ENCODE results near the gene MID1IP1. TPM values are rescaled to one million over a fixed set of nuclear protein-coding genes. Genes with fewer than 3 reads are reported as not detected.

MID1IP1 gene
- polyA plus RNA-seq (2012; ENCODE audit: low read depth, missing spikeins): 31.1 TPM

- peak; percentile 88; the same call in 1 of the 2 replicates for TF ChIP-seq POU2F2 (IDR thresholded peaks at IDR 0.05; ENCODE audit: low read depth, low read length)
- peak; percentile 14; the same call in 1 of the 2 replicates for TF ChIP-seq TAF1 (IDR thresholded peaks at IDR 0.05; ENCODE audit: low read depth, low read length)
- peak; percentile 61; the same call in 1 of the 2 replicates for TF ChIP-seq POLR2A (IDR thresholded peaks at IDR 0.05; ENCODE audit: low read depth, low read length)
- no peak for TF ChIP-seq PAX5 (IDR thresholded peaks at IDR 0.05; ENCODE audit: insufficient read depth, low read length, severe bottlenecking)
- TF ChIP-seq POLR2AphosphoS5 (IDR thresholded peaks at IDR 0.05; ENCODE audit: low read depth, low read length): no peak
- FAIRE-seq (peak; percentile 92), DNase-seq (ENCODE audit: insufficient read length, low spot score) (peak; percentile 53)
Observed at GRCh38 chrX:38800981-38801845, at the start of gene MID1IP1. Gene MID1IP1, plus strand, starts transcription at chrX:38801459. Its CDS starts 3,488 bp downstream, at chrX:38804947.

- TF ChIP-seq POLR2A (IDR thresholded peaks at IDR 0.05; ENCODE audit: low read depth, low read length) (no peak), PAX5 (IDR thresholded peaks at IDR 0.05; ENCODE audit: insufficient read depth, low read length, severe bottlenecking) (no peak), POU2F2 (IDR thresholded peaks at IDR 0.05; ENCODE audit: low read depth, low read length) (no peak), SPI1 (IDR thresholded peaks at IDR 0.05; ENCODE audit: low read depth, low read length) (no peak), TAF1 (IDR thresholded peaks at IDR 0.05; ENCODE audit: low read depth, low read length) (no peak), POLR2AphosphoS5 (IDR thresholded peaks at IDR 0.05; ENCODE audit: low read depth, low read length) (no peak)
- FAIRE-seq (no peak), DNase-seq (ENCODE audit: insufficient read length, low spot score) (no peak)
Observed at GRCh38 chrX:38754102-38754790, 47.0 kb upstream of the MID1IP1 start.

- FAIRE-seq (peak; percentile 63), DNase-seq (ENCODE audit: insufficient read length, low spot score) (no peak)
- TF ChIP-seq POLR2A (IDR thresholded peaks at IDR 0.05; ENCODE audit: low read depth, low read length) (no peak), SPI1 (IDR thresholded peaks at IDR 0.05; ENCODE audit: low read depth, low read length) (no peak), TAF1 (IDR thresholded peaks at IDR 0.05; ENCODE audit: low read depth, low read length) (no peak), PAX5 (IDR thresholded peaks at IDR 0.05; ENCODE audit: insufficient read depth, low read length, severe bottlenecking) (no peak), POLR2AphosphoS5 (IDR thresholded peaks at IDR 0.05; ENCODE audit: low read depth, low read length) (no peak), POU2F2 (IDR thresholded peaks at IDR 0.05; ENCODE audit: low read depth, low read length) (no peak)
Observed at GRCh38 chrX:38754818-38755718, 46.2 kb upstream of the MID1IP1 start.

DNA sequence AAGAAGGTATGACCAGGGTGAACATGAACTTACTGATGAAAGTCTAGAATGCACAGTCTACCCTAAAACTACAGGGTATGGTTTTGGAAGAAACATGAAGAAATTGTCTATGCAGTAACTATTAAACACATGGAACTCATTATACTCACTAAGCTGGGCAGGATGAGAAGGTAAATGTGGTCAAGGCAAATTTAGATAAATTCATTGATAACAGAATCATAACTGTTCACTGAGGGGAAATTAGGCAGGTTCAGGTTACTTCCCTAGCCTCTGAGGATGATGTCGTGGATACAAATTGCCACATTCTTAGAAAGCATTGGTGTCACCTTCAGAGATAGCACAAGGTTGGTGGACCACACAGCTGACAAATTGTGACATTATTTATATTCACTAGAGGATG, 40.4 kb upstream of the MID1IP1 start:
- TF ChIP-seq PAX5 (IDR thresholded peaks at IDR 0.05; ENCODE audit: insufficient read depth, low read length, severe bottlenecking): no peak
- TF ChIP-seq POLR2AphosphoS5 (IDR thresholded peaks at IDR 0.05; ENCODE audit: low read depth, low read length): no peak
- TF ChIP-seq TAF1 (IDR thresholded peaks at IDR 0.05; ENCODE audit: low read depth, low read length): no peak
- TF ChIP-seq POU2F2 (IDR thresholded peaks at IDR 0.05; ENCODE audit: low read depth, low read length): no peak
- TF ChIP-seq POLR2A (IDR thresholded peaks at IDR 0.05; ENCODE audit: low read depth, low read length): no peak
- no peak for TF ChIP-seq SPI1 (IDR thresholded peaks at IDR 0.05; ENCODE audit: low read depth, low read length)
- DNase-seq (ENCODE audit: insufficient read length, low spot score) (no peak), FAIRE-seq (peak; percentile 52)

GRCh38 chrX:38768079-38768478, 33.2 kb upstream of the MID1IP1 start:
- FAIRE-seq (peak; percentile 75), DNase-seq (ENCODE audit: insufficient read length, low spot score) (no peak)
- TF ChIP-seq SPI1 (IDR thresholded peaks at IDR 0.05; ENCODE audit: low read depth, low read length) (no peak), POLR2AphosphoS5 (IDR thresholded peaks at IDR 0.05; ENCODE audit: low read depth, low read length) (no peak), PAX5 (IDR thresholded peaks at IDR 0.05; ENCODE audit: insufficient read depth, low read length, severe bottlenecking) (no peak), TAF1 (IDR thresholded peaks at IDR 0.05; ENCODE audit: low read depth, low read length) (no peak), POLR2A (IDR thresholded peaks at IDR 0.05; ENCODE audit: low read depth, low read length) (no peak), POU2F2 (IDR thresholded peaks at IDR 0.05; ENCODE audit: low read depth, low read length) (no peak)

DNA sequence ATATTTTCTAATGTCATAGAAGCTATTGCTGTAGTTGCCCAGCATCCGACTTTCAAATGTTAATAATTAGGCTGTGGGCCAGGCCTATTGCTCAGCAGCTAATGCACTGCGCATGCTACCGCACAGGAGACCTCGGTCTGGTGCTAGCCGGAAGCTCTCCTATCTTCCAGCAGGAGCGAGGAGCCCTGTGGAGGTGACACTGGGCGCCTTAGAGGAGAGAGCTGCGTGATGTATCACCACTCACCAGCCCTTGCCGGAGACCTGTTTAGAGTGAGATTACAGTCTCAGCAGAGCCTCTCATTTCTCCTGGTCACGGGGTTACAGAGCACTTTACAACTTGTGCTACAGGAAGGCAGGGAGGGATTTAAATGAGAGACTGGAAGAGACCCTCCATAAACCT, 31.1 kb upstream of the MID1IP1 start:
- TF ChIP-seq POU2F2 (IDR thresholded peaks at IDR 0.05; ENCODE audit: low read depth, low read length) (no peak), PAX5 (IDR thresholded peaks at IDR 0.05; ENCODE audit: insufficient read depth, low read length, severe bottlenecking) (no peak), POLR2AphosphoS5 (IDR thresholded peaks at IDR 0.05; ENCODE audit: low read depth, low read length) (no peak), POLR2A (IDR thresholded peaks at IDR 0.05; ENCODE audit: low read depth, low read length) (no peak), SPI1 (IDR thresholded peaks at IDR 0.05; ENCODE audit: low read depth, low read length) (no peak), TAF1 (IDR thresholded peaks at IDR 0.05; ENCODE audit: low read depth, low read length) (no peak)
- FAIRE-seq: no peak
- DNase-seq (ENCODE audit: insufficient read length, low spot score): no peak

- no peak for DNase-seq (ENCODE audit: insufficient read length, low spot score)
- peak; percentile 31 for FAIRE-seq
Observed at GRCh38 chrX:38774249-38774648, 27.0 kb upstream of the MID1IP1 start.

GRCh38 chrX:38796946-38797345, 4.3 kb upstream of the MID1IP1 start:
- TF ChIP-seq PAX5 (IDR thresholded peaks at IDR 0.05; ENCODE audit: insufficient read depth, low read length, severe bottlenecking): no peak
- no peak for TF ChIP-seq TAF1 (IDR thresholded peaks at IDR 0.05; ENCODE audit: low read depth, low read length)
- no peak for TF ChIP-seq POLR2A (IDR thresholded peaks at IDR 0.05; ENCODE audit: low read depth, low read length)
- TF ChIP-seq POU2F2 (IDR thresholded peaks at IDR 0.05; ENCODE audit: low read depth, low read length): no peak
- no peak for TF ChIP-seq POLR2AphosphoS5 (IDR thresholded peaks at IDR 0.05; ENCODE audit: low read depth, low read length)
- no peak for TF ChIP-seq SPI1 (IDR thresholded peaks at IDR 0.05; ENCODE audit: low read depth, low read length)
- DNase-seq (ENCODE audit: insufficient read length, low spot score) (no peak), FAIRE-seq (no peak)

More at GRCh38 chrX:38774249-38774648, 27.0 kb upstream of the MID1IP1 start:
- no peak for TF ChIP-seq TAF1 (IDR thresholded peaks at IDR 0.05; ENCODE audit: low read depth, low read length)
- no peak for TF ChIP-seq PAX5 (IDR thresholded peaks at IDR 0.05; ENCODE audit: insufficient read depth, low read length, severe bottlenecking)
- TF ChIP-seq SPI1 (IDR thresholded peaks at IDR 0.05; ENCODE audit: low read depth, low read length): no peak
- TF ChIP-seq POLR2AphosphoS5 (IDR thresholded peaks at IDR 0.05; ENCODE audit: low read depth, low read length): no peak
- TF ChIP-seq POLR2A (IDR thresholded peaks at IDR 0.05; ENCODE audit: low read depth, low read length): no peak
- no peak for TF ChIP-seq POU2F2 (IDR thresholded peaks at IDR 0.05; ENCODE audit: low read depth, low read length)

All from GM12891 (cell line).